ENCODE data around the gene ADAMTS1. TPM values are rescaled to one million over a fixed set of nuclear protein-coding genes. Genes with fewer than 3 reads are reported as not detected.

Gene ADAMTS1
- total and polyA plus RNA-seq, 2 of the 4 experiments (the other 2 are of a cell fraction) = 116 to 317 TPM

GRCh38 chr21:26820509-26820908 lies 24.7 kb downstream of the ADAMTS1 start:
- no peaks in the 10 kb centered on the region for H3K36me3 ChIP-seq (ENCODE audit: control insufficient read depth, insufficient read depth, low read length)
- H4K5ac ChIP-seq (ENCODE audit: low read depth, low read length) = no peak overlapping the region
- H3K18ac ChIP-seq (ENCODE audit: low read depth, low read length) = no peak overlapping the region
- no peaks in the 10 kb centered on the region for H3K9me3 ChIP-seq (ENCODE audit: control insufficient read depth, insufficient read depth, low read length)
- no peaks in the 10 kb centered on the region for H3K27me3 ChIP-seq (ENCODE audit: control insufficient read depth, insufficient read depth, low read length)
- no peak overlapping the region for H4K91ac ChIP-seq (ENCODE audit: insufficient read depth, low read depth, low read length)
- in situ Hi-C loops (cut with MboI; ENCODE audit: low sequenced_read_pairs) = no loop called here
- no peak overlapping the region for H2AK9ac ChIP-seq (replicated peaks; ENCODE audit: low read depth, low read length, poor library complexity)
- no TSS peak for BruUV-seq (replicated peaks)
- no peak for TF ChIP-seq USF2 (IDR thresholded peaks at IDR 0.05; ENCODE audit: low read depth, low read length)
- no peak for TF ChIP-seq BHLHE40 (IDR thresholded peaks at IDR 0.05; ENCODE audit: low read depth, low read length)
- no peak for TF ChIP-seq SMC3 (IDR thresholded peaks at IDR 0.05; ENCODE audit: low read depth, low read length)
- no peak for TF ChIP-seq FOS (IDR thresholded peaks at IDR 0.05; ENCODE audit: low read depth, low read length)
- TF ChIP-seq MAZ (IDR thresholded peaks at IDR 0.05; ENCODE audit: borderline replicate concordance, low read depth, low read length) = no peak
- TF ChIP-seq NFE2L2 (IDR thresholded peaks at IDR 0.05; ENCODE audit: low read depth, low read length) = no peak
- TF ChIP-seq MXI1 (IDR thresholded peaks at IDR 0.05; ENCODE audit: borderline replicate concordance, low read depth, low read length) = no peak
- no peak for TF ChIP-seq ELK1 (IDR thresholded peaks at IDR 0.05; ENCODE audit: borderline replicate concordance, low read depth, low read length)
- TF ChIP-seq CEBPB (IDR thresholded peaks at IDR 0.05; ENCODE audit: low read depth, low read length) = no peak
- no peak for TF ChIP-seq CTCF (conservative IDR thresholded peaks at IDR 0.05; ENCODE audit: low read depth, low read length)
- no peak for TF ChIP-seq POLR2A (IDR thresholded peaks at IDR 0.05; ENCODE audit: low read depth, low read length)
- TF ChIP-seq MAFK (IDR thresholded peaks at IDR 0.05; ENCODE audit: low read depth, low read length) = no peak
- no peak for TF ChIP-seq RCOR1 (IDR thresholded peaks at IDR 0.05; ENCODE audit: insufficient replicate concordance, low read length)
- TF ChIP-seq RFX5 (IDR thresholded peaks at IDR 0.05; ENCODE audit: low read depth, low read length) = no peak
- TF ChIP-seq CHD1 (IDR thresholded peaks at IDR 0.05; ENCODE audit: low read depth, low read length) = no peak
- no peak for TF ChIP-seq RAD21 (IDR thresholded peaks at IDR 0.05; ENCODE audit: low read length)
- ChIA-PET POLR2A (ENCODE audit: unreplicated experiment) (no interaction called here), CTCF (no interaction called here)
- H3K79me1 ChIP-seq (ENCODE audit: low read depth in 1 of 2, low read length in 2 of 2) = no peaks in the 10 kb centered on the region
- H3K56ac ChIP-seq (ENCODE audit: extremely low read depth, insufficient read depth, low read length) = no peak overlapping the region
- H3K4me2 ChIP-seq (ENCODE audit: low read depth, low read length) = no peak overlapping the region
- no peak overlapping the region for H2BK20ac ChIP-seq (ENCODE audit: low read depth, low read length)
- H3K4ac ChIP-seq (ENCODE audit: low read depth, low read length) = no peak overlapping the region
- no peak overlapping the region for H3K27ac ChIP-seq (ENCODE audit: insufficient read depth, low read length)
- no peak overlapping the region for H2BK15ac ChIP-seq (ENCODE audit: low read depth, low read length)
- no peak overlapping the region for H3K4me3 ChIP-seq (ENCODE audit: insufficient read depth, low read depth, low read length)
- WGBS, 2 experiments (ENCODE audit: extremely low coverage in 2 of 2, insufficient read length in 1 of 2) = 0% methylated on average over 1 of the region's 4 CpGs; no CpG with 5 or more reads in 1 of the 2 experiments
- no peak overlapping the region for H3K9ac ChIP-seq (ENCODE audit: low read depth, low read length)
- H3K23ac ChIP-seq (ENCODE audit: low read depth, low read length) = no peak overlapping the region
- H3K4me1 ChIP-seq (ENCODE audit: control insufficient read depth, insufficient read depth, low read length) = no peaks in the 10 kb centered on the region
- DNase-seq (no peak), ATAC-seq (ENCODE audit: low read depth) (no peak)
- intact Hi-C loops (cut with micrococcal nuclease) = no loop called here
- no peak overlapping the region for H2BK120ac ChIP-seq (ENCODE audit: low read depth, low read length)
- H4K20me1 ChIP-seq (ENCODE audit: insufficient read depth, low read length) = no peaks in the 10 kb centered on the region
- H2BK5ac ChIP-seq (ENCODE audit: low read depth, low read length, poor library complexity, severe bottlenecking) = no peak overlapping the region
- no peaks in the 10 kb centered on the region for H3K9me1 ChIP-seq (ENCODE audit: insufficient read depth, low read length)
- H3K14ac ChIP-seq (replicated peaks; ENCODE audit: low read depth, low read length) = no peak overlapping the region
- no peak overlapping the region for H4K8ac ChIP-seq (ENCODE audit: low read depth in 2 of 2, low read length in 2 of 2)
- H2AFZ ChIP-seq (replicated peaks; ENCODE audit: low read length, poor library complexity) = no peak overlapping the region
- no peak overlapping the region for H2AK5ac ChIP-seq (ENCODE audit: low read depth, low read length)
- dilution Hi-C loops (cut with HindIII; ENCODE audit: low sequenced_read_pairs, unreplicated experiment) = no loop called here
